ENCODE measurements around the gene SMIM32. TPM values are rescaled to one million over a fixed set of nuclear protein-coding genes. Genes with fewer than 3 reads are reported as not detected.

The SMIM32 gene
- total and polyA plus RNA-seq, 9 of the 15 experiments (the other 6 are each of a cell fraction or from before 2014, with no cell fraction given) = not detected

DNA sequence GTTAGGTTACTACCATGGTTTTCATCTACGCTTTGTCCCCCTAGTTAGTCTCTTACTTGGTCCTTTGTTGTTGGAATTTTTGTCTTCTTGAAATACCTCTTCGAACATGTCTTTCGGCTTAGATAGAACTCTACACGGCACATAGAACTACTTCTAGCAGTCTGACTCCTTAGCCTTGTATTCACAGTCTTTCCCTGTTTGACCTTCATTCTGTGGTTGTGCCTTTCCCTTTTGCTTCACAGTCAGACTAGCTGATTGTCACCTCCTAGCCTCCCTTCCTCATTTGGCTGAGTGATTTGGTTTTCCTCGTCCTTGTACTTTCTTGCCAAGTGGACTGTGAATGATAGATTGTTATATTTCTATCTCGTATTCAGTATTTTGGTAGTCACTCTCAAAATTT is 49.6 kb downstream of the SMIM32 start:
- no peak for ATAC-seq
- no peaks in the 10 kb centered on the region for H3K9me1 ChIP-seq (ENCODE audit: control insufficient read depth, insufficient read depth, low read length)
- no peak for FAIRE-seq
- H4K20me1 ChIP-seq (replicated peaks; ENCODE audit: control insufficient read depth, insufficient read depth, low read length) = peaks cover 31% of the 10 kb centered on the region; the same call in 1 of the 2 replicates
- WGBS (ENCODE audit: insufficient coverage, low coverage, missing lambda C conversion rate) = 85% methylated on average over 6 of the region's 6 CpGs
- H3K27me3 ChIP-seq (ENCODE audit: control insufficient read depth in 2 of 2, insufficient read depth in 2 of 2, low read length in 2 of 2) = no peaks in the 10 kb centered on the region
- intact Hi-C loops (cut with micrococcal nuclease) (no loop called here), in situ Hi-C loops (cut with MboI) (no loop called here)
- ChIA-PET POLR2A (interaction anchor here (0.8 to 1.3 kb wide), 4 partner anchors 10 to 42 kb away, joined by 4 to 6 read pairs (median 4); partner anchors contain the start of gene SMAD5), CTCF (ENCODE audit: low intra/inter-chr PET ratio) (no interaction called here)
- peaks cover 97% of the 10 kb centered on the region for H3K79me2 ChIP-seq (ENCODE audit: control insufficient read depth, insufficient read depth, low read length)
- no peaks in the 10 kb centered on the region for H3K9me3 ChIP-seq (replicated peaks; ENCODE audit: control insufficient read depth, insufficient read depth, low read depth, low read length)
- no peak overlapping the region for H3K9ac ChIP-seq (ENCODE audit: insufficient read depth in 1 of 2, low read depth in 2 of 2, low read length in 2 of 2)
- H3K4me2 ChIP-seq (ENCODE audit: insufficient read depth, low read length) = no peak overlapping the region
- no TSS peak for BruUV-seq (replicated peaks)
- peaks cover 0 to 3% of the 10 kb centered on the region in 2 experiments; a peak in 1 of 5 replicates for H3K4me1 ChIP-seq (replicated peaks in 1 of 2; ENCODE audit: control insufficient read depth in 2 of 2, insufficient read depth in 2 of 2, low read length in 2 of 2)
- DNase-seq (ENCODE audit: extremely low read depth in 1 of 4, low spot score in 3 of 4) = no peak
- TF ChIP-seq ZNF785 (CRISPR knock-in tag; IDR thresholded peaks at IDR 0.05) (no peak), ZNF766 (CRISPR knock-in tag; conservative IDR thresholded peaks at IDR 0.05) (no peak), KDM4B (IDR thresholded peaks at IDR 0.05; ENCODE audit: borderline replicate concordance in 2 of 2, low read depth in 1 of 2) (no peak), EGR1 (conservative IDR thresholded peaks at IDR 0.05) (no peak), RBFOX2 (IDR thresholded peaks at IDR 0.05; ENCODE audit: low read depth, low read length) (no peak)
- TF ChIP-seq, protein P1, sequence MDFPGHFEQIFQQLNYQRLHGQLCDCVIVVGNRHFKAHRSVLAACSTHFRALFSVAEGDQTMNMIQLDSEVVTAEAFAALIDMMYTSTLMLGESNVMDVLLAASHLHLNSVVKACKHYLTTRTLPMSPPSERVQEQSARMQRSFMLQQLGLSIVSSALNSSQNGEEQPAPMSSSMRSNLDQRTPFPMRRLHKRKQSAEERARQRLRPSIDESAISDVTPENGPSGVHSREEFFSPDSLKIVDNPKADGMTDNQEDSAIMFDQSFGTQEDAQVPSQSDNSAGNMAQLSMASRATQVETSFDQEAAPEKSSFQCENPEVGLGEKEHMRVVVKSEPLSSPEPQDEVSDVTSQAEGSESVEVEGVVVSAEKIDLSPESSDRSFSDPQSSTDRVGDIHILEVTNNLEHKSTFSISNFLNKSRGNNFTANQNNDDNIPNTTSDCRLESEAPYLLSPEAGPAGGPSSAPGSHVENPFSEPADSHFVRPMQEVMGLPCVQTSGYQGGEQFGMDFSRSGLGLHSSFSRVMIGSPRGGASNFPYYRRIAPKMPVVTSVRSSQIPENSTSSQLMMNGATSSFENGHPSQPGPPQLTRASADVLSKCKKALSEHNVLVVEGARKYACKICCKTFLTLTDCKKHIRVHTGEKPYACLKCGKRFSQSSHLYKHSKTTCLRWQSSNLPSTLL (IDR thresholded peaks at IDR 0.05) = no peak
- TF ChIP-seq, protein P2, sequence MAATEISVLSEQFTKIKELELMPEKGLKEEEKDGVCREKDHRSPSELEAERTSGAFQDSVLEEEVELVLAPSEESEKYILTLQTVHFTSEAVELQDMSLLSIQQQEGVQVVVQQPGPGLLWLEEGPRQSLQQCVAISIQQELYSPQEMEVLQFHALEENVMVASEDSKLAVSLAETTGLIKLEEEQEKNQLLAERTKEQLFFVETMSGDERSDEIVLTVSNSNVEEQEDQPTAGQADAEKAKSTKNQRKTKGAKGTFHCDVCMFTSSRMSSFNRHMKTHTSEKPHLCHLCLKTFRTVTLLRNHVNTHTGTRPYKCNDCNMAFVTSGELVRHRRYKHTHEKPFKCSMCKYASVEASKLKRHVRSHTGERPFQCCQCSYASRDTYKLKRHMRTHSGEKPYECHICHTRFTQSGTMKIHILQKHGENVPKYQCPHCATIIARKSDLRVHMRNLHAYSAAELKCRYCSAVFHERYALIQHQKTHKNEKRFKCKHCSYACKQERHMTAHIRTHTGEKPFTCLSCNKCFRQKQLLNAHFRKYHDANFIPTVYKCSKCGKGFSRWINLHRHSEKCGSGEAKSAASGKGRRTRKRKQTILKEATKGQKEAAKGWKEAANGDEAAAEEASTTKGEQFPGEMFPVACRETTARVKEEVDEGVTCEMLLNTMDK (IDR thresholded peaks at IDR 0.05; ENCODE audit: borderline replicate concordance, insufficient read depth, low read depth, low read length, poor library complexity, severe bottlenecking) = no peak
- H3K36me3 ChIP-seq (ENCODE audit: control insufficient read depth, insufficient read depth, low read length) = no peaks in the 10 kb centered on the region; the same call in 2 of the 3 replicates
- no peak overlapping the region for H3K4me3 ChIP-seq
- no peak overlapping the region for H3K27ac ChIP-seq (ENCODE audit: extremely low read depth, low read depth, low read length)
- H2AFZ ChIP-seq (ENCODE audit: low read depth, low read length) = no peak overlapping the region

Data from K562 (cell line).